Stimulated activated naive CD4-positive, alpha-beta T cell (primary cell): ENCODE data around the gene GRHL1.
A peak's percentile ranks its signal among the peaks of the same experiment; 100 is the strongest.
"Not testable (repeated sequence)": the region's sequence is repeated elsewhere in the genome, so short reads cannot be mapped to it uniquely, and the experiment has no call there.

ENCODE experiments used
- DNase-seq, 6 experiments: peaks; one replicate each; lab custom pipeline; 2025; lab: John Stamatoyannopoulos, UW

GRHL1 gene

GRCh38 chr2:9951522-9952285, at the start of gene GRHL1:
GRHL1 (plus strand) TSS chr2:9951693; CDS start chr2:9951834, 141 bp downstream.
- DNase-seq: peak; percentile 79 to 91 (median 86)

GRCh38 chr2:9905413-9905812, 46.1 kb upstream of the GRHL1 start:
- DNase-seq: no peak

GRCh38 chr2:9907402-9907801, 44.1 kb upstream of the GRHL1 start:
- DNase-seq: no peak

GRCh38 chr2:9908639-9909038, 42.9 kb upstream of the GRHL1 start:
- DNase-seq: no peak

GRCh38 chr2:9909106-9909505, 42.4 kb upstream of the GRHL1 start:
- DNase-seq: no peak

GRCh38 chr2:9910699-9911098, 40.8 kb upstream of the GRHL1 start:
- no peak for DNase-seq

GRCh38 chr2:9912468-9912867, 39.0 kb upstream of the GRHL1 start:
- DNase-seq: no peak

- no peak for DNase-seq
Measured at GRCh38 chr2:9914384-9915065, 37.0 kb upstream of the GRHL1 start.

GRCh38 chr2:9918275-9918674, 33.2 kb upstream of the GRHL1 start:
- no peak for DNase-seq

GRCh38 chr2:9919512-9919911, 32.0 kb upstream of the GRHL1 start:
- no peak for DNase-seq

GRCh38 chr2:9927020-9927419, 24.5 kb upstream of the GRHL1 start:
- not testable (repeated sequence) for DNase-seq

- DNase-seq: no peak
Measured at GRCh38 chr2:9937258-9937657, 14.2 kb upstream of the GRHL1 start.

- no peak for DNase-seq
Measured at GRCh38 chr2:9937968-9938367, 13.5 kb upstream of the GRHL1 start.

- DNase-seq: no peak
Measured at GRCh38 chr2:9939587-9940485, 11.7 kb upstream of the GRHL1 start.

GRCh38 chr2:9941196-9941995, 10.1 kb upstream of the GRHL1 start:
- no peak for DNase-seq

GRCh38 chr2:9941996-9942390, 9.5 kb upstream of the GRHL1 start:
- no peak for DNase-seq

GRCh38 chr2:9944330-9944758, 7.1 kb upstream of the GRHL1 start:
- DNase-seq: no peak

GRCh38 chr2:9945596-9945995, 5.9 kb upstream of the GRHL1 start:
- DNase-seq: no peak

- no peak for DNase-seq
Measured at GRCh38 chr2:9946076-9946475, 5.4 kb upstream of the GRHL1 start.

- no peak for DNase-seq
Measured at GRCh38 chr2:9946818-9947217, 4.7 kb upstream of the GRHL1 start.

GRCh38 chr2:9948721-9949120, 2.8 kb upstream of the GRHL1 start:
- DNase-seq: no peak
